LNCaP clone FGC (cell line): ENCODE results near the gene TMIGD3.

Experiments used
- DNase-seq: peaks from one replicate; pipeline ENCODE4 v3.0.0-alpha.2; 2011; ENCODE audit warnings: low read depth
- H3K4me3 ChIP-seq: 2 replicates; pipeline ENCODE4 v1.5.1; 2011; ENCODE audit warnings: mild to moderate bottlenecking, low read depth, low read length, control low read depth
- CTCF ChIP-seq: IDR thresholded peaks from 2 replicates; pipeline ENCODE4 v1.5.1; 2012; ENCODE audit warnings: mild to moderate bottlenecking; ENCODE audit not compliant: control insufficient read depth, insufficient read depth; ENCODE audit errors: extremely low read depth

TMIGD3 gene

GRCh38 chr1:111497592-111497991, 5.8 kb downstream of the TMIGD3 start:
- DNase-seq = no peak
- no peak for TF ChIP-seq CTCF
- H3K4me3 ChIP-seq = no peak overlapping the region

GRCh38 chr1:111496398-111496797, 7.0 kb downstream of the TMIGD3 start:
- DNase-seq = no peak
- no peak overlapping the region for H3K4me3 ChIP-seq
- no peak for TF ChIP-seq CTCF

- TF ChIP-seq CTCF = no peak
- no peak overlapping the region for H3K4me3 ChIP-seq
- DNase-seq = no peak
Measured at GRCh38 chr1:111491070-111491469, 12.4 kb downstream of the TMIGD3 start.

GRCh38 chr1:111490220-111490619, 13.2 kb downstream of the TMIGD3 start:
- H3K4me3 ChIP-seq = no peak overlapping the region
- no peak for TF ChIP-seq CTCF
- no peak for DNase-seq

- no peak for TF ChIP-seq CTCF
- no peak overlapping the region for H3K4me3 ChIP-seq
- DNase-seq = no peak
Measured at GRCh38 chr1:111489604-111490003, 13.8 kb downstream of the TMIGD3 start.

- TF ChIP-seq CTCF = no peak
- no peak for DNase-seq
- H3K4me3 ChIP-seq = no peak overlapping the region
Measured at GRCh38 chr1:111488669-111489068, 14.8 kb downstream of the TMIGD3 start.

- H3K4me3 ChIP-seq = no peak overlapping the region
- TF ChIP-seq CTCF = no peak
- no peak for DNase-seq
Measured at GRCh38 chr1:111487133-111487532, 16.3 kb downstream of the TMIGD3 start.
